Measurements from ENCODE around the gene IGSF3.

GRCh38 chr1:116676291-116676690 lies 8.8 kb upstream of the IGSF3 start:
- TF ChIP-seq CTCF (IDR thresholded peaks at IDR 0.05) (no peak), POLR2A (IDR thresholded peaks at IDR 0.05) (no peak)
